ENCODE results near the gene HYPK.

The HYPK gene

GRCh38 chr15:43800286-43801141, at the start of gene HYPK:
Gene HYPK (plus strand): TSS chr15:43800599. CDS start chr15:43800623, 24 bp downstream.
- no peak for DNase-seq (ENCODE audit: low read depth)

GRCh38 chr15:43751885-43752284, 48.5 kb upstream of the HYPK start:
- no peak for DNase-seq (ENCODE audit: low read depth)

GRCh38 chr15:43762824-43763223, 37.6 kb upstream of the HYPK start:
- DNase-seq (ENCODE audit: low read depth), result no peak

- DNase-seq (ENCODE audit: low read depth), result no peak
Measured at GRCh38 chr15:43763819-43764446, 36.5 kb upstream of the HYPK start.

GRCh38 chr15:43769584-43770228, 30.7 kb upstream of the HYPK start:
- no peak for DNase-seq (ENCODE audit: low read depth)

- DNase-seq (ENCODE audit: low read depth), result no peak
Measured at GRCh38 chr15:43771816-43772215, 28.6 kb upstream of the HYPK start.

- DNase-seq (ENCODE audit: low read depth), result no peak
Measured at GRCh38 chr15:43772624-43773023, 27.8 kb upstream of the HYPK start.

- DNase-seq (ENCODE audit: low read depth), result no peak
Measured at GRCh38 chr15:43774062-43774461, 26.3 kb upstream of the HYPK start.

GRCh38 chr15:43775411-43775965, 24.9 kb upstream of the HYPK start:
- no peak for DNase-seq (ENCODE audit: low read depth)

GRCh38 chr15:43776101-43776717, 24.2 kb upstream of the HYPK start:
- DNase-seq (ENCODE audit: low read depth), result no peak

GRCh38 chr15:43776718-43777266, 23.6 kb upstream of the HYPK start, which contains the start of gene ELL3:
Gene ELL3 (minus strand): TSS chr15:43776966. CDS start chr15:43776901, 65 bp downstream.
- DNase-seq (ENCODE audit: low read depth), result no peak

GRCh38 chr15:43777267-43777914, 23.0 kb upstream of the HYPK start:
- DNase-seq (ENCODE audit: low read depth), result no peak

- DNase-seq (ENCODE audit: low read depth), result no peak
Measured at GRCh38 chr15:43779016-43779415, 21.4 kb upstream of the HYPK start.

GRCh38 chr15:43789409-43789808, 11.0 kb upstream of the HYPK start:
- no peak for DNase-seq (ENCODE audit: low read depth)

GRCh38 chr15:43791993-43792760, 8.2 kb upstream of the HYPK start, which contains the start of gene SERF2:
Gene SERF2 (plus strand): TSS chr15:43792320. CDS start chr15:43792377, 57 bp downstream.
- peak; percentile 93 for DNase-seq (ENCODE audit: low read depth)

- DNase-seq (ENCODE audit: low read depth), result no peak
Measured at GRCh38 chr15:43792761-43793476, 7.5 kb upstream of the HYPK start.

GRCh38 chr15:43793647-43794046, 6.8 kb upstream of the HYPK start:
- DNase-seq (ENCODE audit: low read depth), result no peak

GRCh38 chr15:43794269-43795037, 5.9 kb upstream of the HYPK start:
- DNase-seq (ENCODE audit: low read depth), result no peak

- DNase-seq (ENCODE audit: low read depth), result no peak
Measured at GRCh38 chr15:43795197-43795596, 5.2 kb upstream of the HYPK start.
